Ovary (tissue), 9 donors: ENCODE data around the gene GAREM2. TPM values are rescaled to one million over a fixed set of nuclear protein-coding genes. Genes with fewer than 3 reads are reported as not detected.

Experiments
- DNase-seq, 5 donors: peaks; one replicate each; pipeline ENCODE4 v3.0.0-alpha.2; 2019 to 2020
- H3K27ac ChIP-seq, 2 donors: fragments of 200-600 bp; one replicate each; pipeline versions ENCODE4 v1.5.1 to v1.8.0; 2019 to 2022
- H3K27me3 ChIP-seq: fragments of 200-600 bp; one replicate; pipeline ENCODE4 v1.8.0; 2022
- H3K36me3 ChIP-seq: fragments of 200-600 bp; sonication (generic); one replicate; pipeline ENCODE4 v1.5.1; 2019
- H3K4me1 ChIP-seq: one replicate; pipeline ENCODE4 v1.8.1; 2013; ENCODE audit warnings: mild to moderate bottlenecking, moderate library complexity; ENCODE audit not compliant: insufficient read depth
- H3K4me3 ChIP-seq: fragments of 200-600 bp; sonication (generic); one replicate; pipeline ENCODE4 v1.5.1; 2017
- H3K9me3 ChIP-seq, 2 donors: fragments of 200-600 bp in 1 of 2; sonication (generic) in 1 of 2; one replicate each; pipeline versions ENCODE4 v1.5.1 to v1.8.1; 2013 to 2019; ENCODE audit warnings: mild to moderate bottlenecking in 1 of 2, moderate library complexity in 1 of 2
- CTCF ChIP-seq, 3 donors: fragments of 450-650 bp in 2 of 3; fragments of 200-600 bp in 1 of 3; IDR thresholded peaks; one replicate each; pipeline versions ENCODE4 v1.5.1 to v1.8.0; 2016 to 2022; ENCODE audit warnings: antibody characterized with exemption in 3 of 3, mild to moderate bottlenecking in 1 of 3
- EP300 ChIP-seq: sonication (generic); formaldehyde crosslinking; IDR thresholded peaks from one replicate; pipeline ENCODE4 v1.6.1; 2017; ENCODE audit warnings: antibody characterized with exemption
- POLR2A ChIP-seq: fragments of 450-650 bp; IDR thresholded peaks from one replicate; pipeline ENCODE4 v1.6.1; 2017; ENCODE audit warnings: antibody characterized with exemption, mild to moderate bottlenecking, moderate library complexity
- WGBS, 3 donors: extraction: QIAGEN DNeasy Blood & Tissue Kit in 1 of 3; methylation state at CpG; one replicate each; pipeline versions ENCODE4 v1.1.5 to v1.1.7; 2013 to 2017; 5-methylcytosine and 5-hydroxymethylcytosine counted together
- intact Hi-C, 4 donors: fragments of 100-400 bp; cut with DNase I; formaldehyde crosslinking; loops; one replicate each; pipeline versions ENCODE4 v1.11.0 to v1.15.1; 2022 to 2023
- polyA plus RNA-seq, 2 donors: library from polyadenylated mRNA; stranded (reverse); fragments of 200-250 nt in 1 of 2; fragments of 350-450 nt in 1 of 2; fragmentation: Illumina TruSeq in 1 of 2; extraction: RNeasy Lipid Tissue Mini Kit (QIAGEN cat#74804) in 1 of 2; gene quantifications; one replicate each; pipeline ENCODE4 v1.2.3, GENCODE V29; 2013 to 2014
- total RNA-seq, 7 donors: library from RNA; depleted of rRNA in 2 of 7; stranded (reverse); fragments of >200 nt in 2 of 7; fragmentation: NEBNext Ultra II Directional in 3 of 7; extraction: Animal tissue kit (Norgen Biotek cat#: 25700) in 3 of 7; gene quantifications; one replicate each; pipeline versions ENCODE4 v1.1.0 to v1.2.4, GENCODE V29; 2016 to 2023
- donor health status: DM: no; HTN: no; CAD: no; lungs with moderate emphysema.
- donor health status: DM: no; HTN: no; CAD: no.
- donor health status: Bipolar disorder and iron deficiency.
- donor health status: DM: yes; HTN: yes; CAD: no.
- donor health status: DM: no; HTN: no; CAD: no.
- donor health status: DM: yes; HTN: yes; CAD: no.

The GAREM2 gene
- total and polyA plus RNA-seq, 9 donors = 1.0 to 13.5 (median 5.6) TPM

- no peak for TF ChIP-seq CTCF (IDR thresholded peaks at IDR 0.05)
- TF ChIP-seq EP300 = no peak
- no peak for TF ChIP-seq POLR2A
- WGBS, 3 donors = 94 to 95% (median 94%) methylated on average over 11 of the region's 11 CpGs
Measured at GRCh38 chr2:26182887-26183630, 10.2 kb downstream of the GAREM2 start.

GRCh38 chr2:26184121-26184520, 11.2 kb downstream of the GAREM2 start:
- Histone ChIP-seq H3K4me3 (peak overlapping the region; percentile 68), H3K27ac (no peak overlapping the region), H3K4me1 (peaks cover 11% of the 10 kb centered on the region), H3K27me3 (no peaks in the 10 kb centered on the region), H3K36me3 (no peaks in the 10 kb centered on the region), H3K9me3 (no peaks in the 10 kb centered on the region)
- TF ChIP-seq CTCF (IDR thresholded peaks at IDR 0.05) (no peak), POLR2A (no peak), EP300 (no peak)
- WGBS, 3 donors = 46 to 80% (median 47%) methylated on average over 34 of the region's 34 CpGs
- intact Hi-C loops = no loop called here
- DNase-seq = peak in 1 of 5 donors; percentile 55

More at GRCh38 chr2:26182887-26183630, 10.2 kb downstream of the GAREM2 start:
- Histone ChIP-seq H3K9me3 (no peaks in the 10 kb centered on the region), H3K36me3 (no peaks in the 10 kb centered on the region), H3K4me3 (no peak overlapping the region), H3K27me3 (no peaks in the 10 kb centered on the region), H3K4me1 (peaks cover 13% of the 10 kb centered on the region), H3K27ac (no peak overlapping the region)
- no peak for DNase-seq
- intact Hi-C loops = no loop called here

- peak; percentile 83 to 94 (median 90) for DNase-seq
- Histone ChIP-seq H3K27me3 (no peaks in the 10 kb centered on the region), H3K4me3 (peak overlapping the region; percentile 68), H3K27ac (peak overlapping the region; percentile 66 to 83), H3K36me3 (no peaks in the 10 kb centered on the region), H3K4me1 (peaks cover 9% of the 10 kb centered on the region), H3K9me3 (no peaks in the 10 kb centered on the region)
- 1 to 13% (median 2%) methylated on average over 20 to 114 of the region's 114 CpGs for WGBS, 3 donors
- intact Hi-C loops = no loop called here
- TF ChIP-seq EP300 (no peak), CTCF (IDR thresholded peaks at IDR 0.05) (peak; percentile 29 to 81 (median 70)), POLR2A (peak; percentile 32)
Measured at GRCh38 chr2:26184555-26185303, 11.8 kb downstream of the GAREM2 start.

- Histone ChIP-seq H3K36me3 (no peaks in the 10 kb centered on the region), H3K4me1 (peaks cover 9% of the 10 kb centered on the region), H3K27me3 (no peaks in the 10 kb centered on the region), H3K4me3 (peak overlapping the region; percentile 68), H3K9me3 (no peaks in the 10 kb centered on the region), H3K27ac (peak overlapping the region; percentile 66 to 83)
- intact Hi-C loops = no loop called here
- 19 to 39% (median 23%) methylated on average over 20 of the region's 20 CpGs for WGBS, 3 donors
- TF ChIP-seq POLR2A (no peak), CTCF (IDR thresholded peaks at IDR 0.05) (no peak)
- no peak for DNase-seq
Measured at GRCh38 chr2:26185304-26185928, 12.5 kb downstream of the GAREM2 start.
